ENCODE measurements around the gene BEST2. TPM values are rescaled to one million over a fixed set of nuclear protein-coding genes. Genes with fewer than 3 reads are reported as not detected.
"Not testable (repeated sequence)": the region's sequence is repeated elsewhere in the genome, so short reads cannot be mapped to it uniquely, and the experiment has no call there.

BEST2 gene
- total RNA-seq, 1 donor from 2014 or later = not detected

DNA sequence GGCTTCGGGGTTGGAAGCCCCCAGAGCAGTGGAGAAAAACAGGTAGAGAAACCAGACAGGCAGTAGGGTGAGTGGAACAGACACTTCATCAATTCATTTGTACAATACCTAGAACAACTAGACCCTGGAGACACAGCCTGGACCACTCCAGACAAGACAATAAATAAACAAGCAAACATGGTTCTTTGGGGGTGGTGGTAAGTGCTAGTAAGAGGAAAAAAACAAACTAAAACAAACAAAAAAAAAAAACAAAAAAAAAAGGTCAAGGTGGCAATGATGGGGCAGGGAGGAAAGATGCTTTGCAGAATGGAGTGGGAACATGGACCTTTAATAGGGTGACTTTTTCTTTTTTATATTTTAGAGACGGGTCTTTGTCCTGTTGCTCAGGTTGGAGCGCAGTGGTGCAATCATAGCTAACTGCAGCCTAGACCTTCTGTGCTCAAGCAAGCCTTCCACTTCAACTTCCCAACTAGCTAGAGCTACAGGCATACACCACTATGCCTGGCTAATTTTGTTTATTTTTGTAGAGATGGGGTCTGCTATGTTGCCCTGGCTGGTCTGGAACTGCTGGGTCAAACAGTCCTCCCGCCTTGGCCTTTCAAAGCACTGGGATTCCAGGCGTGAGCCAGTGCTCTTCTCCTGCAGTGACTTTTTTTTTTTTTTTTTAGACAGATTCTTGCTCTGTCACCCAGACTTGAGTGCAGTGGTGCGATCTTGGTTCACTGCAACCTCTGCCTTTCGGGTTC is 42.8 kb downstream of the BEST2 start:
- Mint-ChIP-seq H3K27ac (peak overlapping the region; percentile 91), H3K9me3 (no peaks in the 10 kb centered on the region), H3K36me3 (ENCODE audit: low read depth) (peaks cover 33% of the 10 kb centered on the region), H3K4me1 (ENCODE audit: low read depth) (peaks cover 26% of the 10 kb centered on the region), H3K27me3 (ENCODE audit: low read depth) (no peaks in the 10 kb centered on the region), H3K4me3 (ENCODE audit: low read depth) (peak overlapping the region; percentile 73)
- intact Hi-C loops (cut with micrococcal nuclease) = loop anchor here (5.0 kb wide), 4 partner anchors 62 to 1043 kb away; partner anchors contain the start of genes CALR, DHPS and TRIR
- no peak for DNase-seq (ENCODE audit: low spot score)

DNA sequence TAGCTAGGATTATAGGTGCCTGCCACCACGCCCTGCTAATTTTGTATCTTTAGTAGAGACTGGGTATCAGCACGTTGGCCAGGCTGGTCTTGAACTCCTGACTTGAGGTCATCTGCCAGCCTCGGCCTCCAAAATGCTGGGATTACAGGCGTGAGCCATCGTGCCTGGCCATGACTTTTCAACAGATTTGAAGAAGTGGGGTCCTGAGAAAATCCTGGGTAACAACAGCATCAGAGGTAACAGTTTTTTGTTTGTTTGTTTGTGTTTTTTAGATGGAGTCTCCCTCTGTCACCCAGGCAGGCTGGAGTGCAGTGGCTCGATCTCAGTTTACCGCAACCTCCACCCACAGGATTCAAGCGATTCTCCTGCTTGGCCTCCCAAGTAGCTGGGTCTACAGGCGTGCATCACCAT is 43.4 kb downstream of the BEST2 start:
- no peak for DNase-seq (ENCODE audit: low spot score)
- intact Hi-C loops (cut with micrococcal nuclease) = loop anchor here (5.0 kb wide), 4 partner anchors 63 to 1042 kb away; partner anchors contain the start of genes CALR, DHPS and TRIR
- no peaks in the 10 kb centered on the region for H3K27me3 Mint-ChIP-seq (ENCODE audit: low read depth)
- H3K27ac Mint-ChIP-seq = peak overlapping the region; percentile 91
- peaks cover 40% of the 10 kb centered on the region for H3K36me3 Mint-ChIP-seq (ENCODE audit: low read depth)
- no peaks in the 10 kb centered on the region for H3K9me3 Mint-ChIP-seq
- H3K4me1 Mint-ChIP-seq (ENCODE audit: low read depth) = peaks cover 26% of the 10 kb centered on the region
- H3K4me3 Mint-ChIP-seq (ENCODE audit: low read depth) = peak overlapping the region; percentile 73

DNA sequence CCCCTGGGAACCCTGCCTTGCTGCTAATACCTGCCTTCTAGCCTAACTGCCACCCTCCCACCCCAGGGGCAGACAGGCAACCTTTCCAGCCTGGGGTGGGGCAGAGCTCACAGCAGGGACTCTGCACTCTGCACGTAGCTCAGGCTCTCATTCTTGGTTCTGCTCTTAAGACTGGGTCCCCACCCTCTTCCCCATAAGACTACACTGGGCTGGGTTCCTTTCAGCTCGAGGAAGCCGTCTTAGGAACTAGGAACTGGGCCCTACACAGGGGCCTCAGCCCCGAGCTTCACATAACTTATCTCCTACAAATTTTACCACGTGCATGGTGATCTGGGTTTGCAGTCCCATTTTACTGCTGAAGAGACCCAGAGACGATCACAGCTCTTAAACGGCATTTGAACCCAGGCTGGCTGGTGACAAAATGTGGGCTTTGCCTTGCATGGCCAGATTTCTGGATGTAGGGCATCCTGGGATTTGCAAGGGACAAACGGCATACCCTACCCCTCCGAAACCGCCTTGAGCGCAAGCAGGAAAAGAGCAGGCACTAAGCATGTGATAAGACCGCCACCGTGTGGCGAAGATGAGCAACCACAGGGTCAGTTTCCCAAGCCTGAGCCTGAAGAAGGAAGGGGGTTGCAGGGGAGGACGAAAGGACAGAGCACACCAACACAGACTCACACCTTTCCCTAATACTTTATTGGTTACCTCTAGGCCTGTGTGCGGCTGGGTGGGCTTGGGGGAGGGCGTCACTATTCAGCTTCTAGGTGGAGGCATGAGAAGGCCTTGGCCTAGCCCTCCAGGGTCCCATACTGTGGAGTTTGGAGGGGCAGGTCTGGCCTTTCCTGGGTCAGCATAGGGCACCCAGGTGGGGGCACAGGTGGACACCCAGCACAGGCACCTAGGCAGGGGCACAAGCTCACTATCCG is 44.8 kb downstream of the BEST2 start:
- intact Hi-C loops (cut with micrococcal nuclease) = loop anchor here (1.0 kb wide), 3 partner anchors 19 to 36 kb away; no protein-coding TSS in a partner anchor
- H3K9me3 Mint-ChIP-seq = no peaks in the 10 kb centered on the region
- H3K36me3 Mint-ChIP-seq (ENCODE audit: low read depth) = peaks cover 52% of the 10 kb centered on the region
- H3K4me1 Mint-ChIP-seq (ENCODE audit: low read depth) = peaks cover 26% of the 10 kb centered on the region
- H3K27ac Mint-ChIP-seq = peak overlapping the region; percentile 75
- H3K4me3 Mint-ChIP-seq (ENCODE audit: low read depth) = peak overlapping the region; percentile 68
- peak; percentile 73 for DNase-seq (ENCODE audit: low spot score)
- H3K27me3 Mint-ChIP-seq (ENCODE audit: low read depth) = no peaks in the 10 kb centered on the region

DNA sequence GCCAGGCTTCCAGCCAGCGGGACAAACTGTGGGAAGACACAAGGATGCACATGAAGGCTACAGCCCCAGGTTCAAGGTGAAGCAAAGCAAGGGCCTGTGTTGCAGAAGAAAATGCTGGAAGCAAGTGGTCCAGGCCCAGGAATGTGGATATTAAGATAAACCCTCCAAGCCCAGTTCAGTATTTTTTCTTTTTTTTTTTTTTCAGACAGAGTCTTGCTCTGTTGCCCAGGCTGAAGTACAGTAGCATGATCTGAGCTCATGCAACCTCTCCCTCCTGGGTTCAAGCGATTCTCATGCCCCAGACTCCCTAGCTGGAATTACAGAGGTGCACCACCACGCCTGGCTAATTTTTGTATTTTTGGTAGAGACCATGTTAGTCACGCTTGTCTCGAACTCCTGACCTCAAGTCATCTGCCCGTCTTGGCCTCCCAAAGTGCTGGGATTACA is 45.6 kb downstream of the BEST2 start:
- intact Hi-C loops (cut with micrococcal nuclease) = no loop called here
- Mint-ChIP-seq H3K4me3 (ENCODE audit: low read depth) (no peak overlapping the region), H3K4me1 (ENCODE audit: low read depth) (peaks cover 28% of the 10 kb centered on the region), H3K36me3 (ENCODE audit: low read depth) (peaks cover 46% of the 10 kb centered on the region), H3K9me3 (no peaks in the 10 kb centered on the region), H3K27me3 (ENCODE audit: low read depth) (no peaks in the 10 kb centered on the region), H3K27ac (no peak overlapping the region)
- no peak for DNase-seq (ENCODE audit: low spot score)

DNA sequence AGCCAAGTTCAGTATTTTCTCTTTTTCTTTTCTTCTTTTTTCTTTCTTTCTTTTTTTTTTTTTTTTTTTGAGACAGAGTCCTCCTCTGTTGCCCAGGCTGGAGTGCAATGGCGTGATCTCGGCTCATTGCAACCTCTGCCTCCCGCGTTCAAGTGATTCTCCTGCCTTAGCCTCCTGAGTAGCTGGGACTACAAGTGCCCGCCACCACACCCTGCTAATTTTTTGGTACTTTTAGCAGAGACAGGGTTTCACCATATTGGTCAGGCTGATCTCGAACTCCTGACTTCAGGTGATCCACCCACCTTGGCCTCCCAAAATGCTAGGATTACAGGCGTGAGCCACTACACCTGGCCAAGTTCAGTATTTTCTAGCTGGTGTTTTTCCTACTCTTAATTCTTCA is 46.0 kb downstream of the BEST2 start:
- H3K9me3 Mint-ChIP-seq; DNase-seq (ENCODE audit: low spot score); H3K4me3 Mint-ChIP-seq (ENCODE audit: low read depth); H3K27me3 Mint-ChIP-seq (ENCODE audit: low read depth); H3K27ac Mint-ChIP-seq; intact Hi-C loops (cut with micrococcal nuclease): not testable (repeated sequence)
- peaks cover 42% of the 10 kb centered on the region for H3K36me3 Mint-ChIP-seq (ENCODE audit: low read depth)
- H3K4me1 Mint-ChIP-seq (ENCODE audit: low read depth) = peaks cover 32% of the 10 kb centered on the region

DNA sequence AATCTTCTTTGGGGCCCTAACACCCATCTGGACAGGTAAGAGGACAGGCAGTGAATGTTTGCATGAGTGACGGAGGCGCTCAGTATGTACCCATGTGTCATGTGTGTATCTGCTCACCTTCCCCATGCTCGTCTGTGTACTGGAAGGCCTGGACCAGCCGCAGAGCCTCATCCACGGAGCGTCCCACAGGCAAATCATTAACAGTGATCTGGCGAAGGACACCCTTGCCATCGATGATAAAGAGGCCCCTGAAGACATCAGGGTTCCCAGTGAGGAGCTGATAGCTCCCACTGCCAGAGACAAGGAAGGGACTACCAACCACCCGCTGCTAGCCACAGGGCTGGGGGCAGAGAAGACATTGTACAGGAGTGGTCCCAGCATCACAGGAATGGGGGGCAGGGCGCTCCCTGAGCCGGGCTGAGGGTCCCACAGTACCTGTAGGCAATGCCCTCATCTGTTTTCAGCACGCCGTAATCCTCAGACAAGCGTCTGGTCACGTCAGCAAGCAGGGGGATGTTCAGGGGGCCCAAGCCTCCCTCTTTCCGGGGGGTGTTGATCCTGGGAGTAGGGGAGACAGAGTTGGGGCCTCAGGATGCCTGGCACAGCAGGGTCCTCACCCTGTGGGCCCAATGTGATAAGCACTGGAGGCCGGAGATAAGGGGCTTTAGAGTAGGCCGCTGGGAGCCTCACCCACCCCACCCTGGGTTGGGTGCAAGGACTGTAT is 48.3 kb downstream of the BEST2 start:
- H3K4me3 Mint-ChIP-seq (ENCODE audit: low read depth) = peak overlapping the region; percentile 91
- peaks cover 34% of the 10 kb centered on the region for H3K36me3 Mint-ChIP-seq (ENCODE audit: low read depth)
- DNase-seq (ENCODE audit: low spot score) = no peak
- peaks cover 25% of the 10 kb centered on the region for H3K4me1 Mint-ChIP-seq (ENCODE audit: low read depth)
- intact Hi-C loops (cut with micrococcal nuclease) = no loop called here
- H3K27me3 Mint-ChIP-seq (ENCODE audit: low read depth) = no peaks in the 10 kb centered on the region
- no peak overlapping the region for H3K27ac Mint-ChIP-seq
- no peaks in the 10 kb centered on the region for H3K9me3 Mint-ChIP-seq

DNA sequence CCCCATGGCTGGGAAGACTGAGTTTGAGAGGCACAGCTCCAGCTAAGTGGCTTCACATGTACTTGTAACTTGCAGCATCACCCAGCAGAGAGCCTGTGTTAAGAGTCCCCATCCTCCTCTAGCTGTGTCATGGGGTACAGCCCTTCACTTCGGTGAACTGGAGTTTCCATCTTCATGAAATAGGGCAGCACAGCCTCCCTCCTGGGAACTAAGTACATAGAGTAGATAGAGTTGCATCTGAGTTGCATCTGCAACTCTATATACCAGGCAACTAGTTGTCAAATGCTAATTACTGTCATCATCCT is 48.8 kb downstream of the BEST2 start:
- peak overlapping the region; percentile 87 for H3K27ac Mint-ChIP-seq
- no peaks in the 10 kb centered on the region for H3K9me3 Mint-ChIP-seq
- peaks cover 34% of the 10 kb centered on the region for H3K36me3 Mint-ChIP-seq (ENCODE audit: low read depth)
- H3K27me3 Mint-ChIP-seq (ENCODE audit: low read depth) = no peaks in the 10 kb centered on the region
- DNase-seq (ENCODE audit: low spot score) = no peak
- H3K4me1 Mint-ChIP-seq (ENCODE audit: low read depth) = peaks cover 25% of the 10 kb centered on the region
- intact Hi-C loops (cut with micrococcal nuclease) = no loop called here
- H3K4me3 Mint-ChIP-seq (ENCODE audit: low read depth) = peak overlapping the region; percentile 91

DNA sequence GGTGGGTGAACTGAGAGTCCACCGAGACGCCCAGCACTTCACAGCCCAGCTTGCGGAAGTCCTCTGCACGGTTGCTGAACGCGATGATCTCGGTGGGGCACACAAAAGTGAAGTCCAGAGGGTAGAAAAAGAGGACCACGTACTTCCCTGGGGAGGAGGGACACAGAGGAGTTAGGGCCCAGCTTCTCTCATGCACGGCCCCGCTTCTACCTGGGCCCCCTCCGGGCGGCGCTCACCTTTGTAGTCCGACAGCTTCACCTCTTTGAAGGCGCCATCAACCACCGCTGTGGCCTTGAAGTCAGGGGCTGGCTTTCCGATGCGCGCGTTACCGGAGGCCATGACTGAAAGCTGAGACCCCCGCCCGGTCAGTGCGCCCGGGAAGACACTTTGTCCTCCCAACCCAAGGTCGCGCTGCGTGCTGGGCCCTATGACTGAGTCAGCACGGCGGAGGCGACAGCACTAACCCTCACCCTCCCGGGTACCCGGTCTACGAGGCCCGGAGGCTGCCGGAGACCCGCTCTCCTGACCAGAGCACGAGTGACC is 49.4 kb downstream of the BEST2 start:
- Mint-ChIP-seq H3K4me3 (ENCODE audit: low read depth) (peak overlapping the region; percentile 91), H3K27ac (peak overlapping the region; percentile 87), H3K9me3 (no peaks in the 10 kb centered on the region), H3K36me3 (ENCODE audit: low read depth) (peaks cover 34% of the 10 kb centered on the region), H3K27me3 (ENCODE audit: low read depth) (no peaks in the 10 kb centered on the region), H3K4me1 (ENCODE audit: low read depth) (peaks cover 22% of the 10 kb centered on the region)
- DNase-seq (ENCODE audit: low spot score) = no peak
- intact Hi-C loops (cut with micrococcal nuclease) = no loop called here

DNA sequence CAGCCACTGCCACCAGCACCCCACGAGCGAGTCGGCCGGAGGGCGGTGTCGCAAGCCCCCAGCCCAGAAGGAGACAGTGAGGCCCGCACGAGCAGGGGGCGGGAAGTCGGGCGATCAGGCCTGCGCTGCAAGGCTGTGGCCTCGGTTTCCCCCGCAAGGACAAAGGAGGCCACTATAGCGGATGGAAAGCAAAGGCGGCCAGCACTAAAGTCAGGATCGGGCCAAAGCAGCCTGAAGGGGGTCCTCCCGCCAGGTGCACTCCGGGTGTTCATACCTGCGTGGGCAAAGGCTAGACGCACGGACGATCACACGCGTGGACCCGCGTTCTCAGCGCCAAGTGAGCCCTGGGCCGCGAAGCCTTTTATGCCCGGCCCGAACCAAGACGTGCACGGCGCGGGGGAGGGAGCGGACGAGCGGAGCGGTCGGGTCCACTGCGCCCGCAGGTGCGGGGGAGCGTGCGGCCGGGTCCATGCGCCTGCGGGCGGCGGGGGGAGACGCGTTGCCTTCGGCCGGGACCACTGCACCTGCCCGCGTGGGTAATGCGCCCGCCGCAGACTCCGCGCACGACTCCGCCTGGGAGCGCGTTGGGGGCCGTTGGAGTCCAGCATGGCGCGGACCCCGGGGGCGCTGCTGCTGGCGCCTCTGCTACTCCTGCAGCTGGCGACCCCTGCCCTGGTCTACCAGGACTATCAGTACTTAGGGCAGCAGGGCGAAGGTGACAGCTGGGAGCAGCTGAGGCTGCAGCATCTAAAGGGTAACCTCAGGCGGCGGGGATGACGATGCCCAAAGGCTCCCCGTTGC is 50.1 kb downstream of the BEST2 start, which contains the start of the genes PRDX2 and THSD8:
PRDX2 (minus strand) TSS at position 335 of the 801 bp plus-strand sequence. CDS start 539 bp downstream, outside the sequence.
THSD8 (plus strand) TSS at position 604 of the 801 bp plus-strand sequence; CDS start at position 607, 3 bp downstream.
- peaks cover 21% of the 10 kb centered on the region for H3K4me1 Mint-ChIP-seq (ENCODE audit: low read depth)
- H3K27me3 Mint-ChIP-seq (ENCODE audit: low read depth) = no peaks in the 10 kb centered on the region
- intact Hi-C loops (cut with micrococcal nuclease) = no loop called here
- peak within 1 kb of the TSS; percentile 91 for H3K4me3 Mint-ChIP-seq (ENCODE audit: low read depth)
- peak; percentile 74 for DNase-seq (ENCODE audit: low spot score)
- peaks cover 32% of the 10 kb centered on the region for H3K36me3 Mint-ChIP-seq (ENCODE audit: low read depth)
- peak within 1 kb of the TSS; percentile 87 for H3K27ac Mint-ChIP-seq
- no peaks in the 10 kb centered on the region for H3K9me3 Mint-ChIP-seq

DNA sequence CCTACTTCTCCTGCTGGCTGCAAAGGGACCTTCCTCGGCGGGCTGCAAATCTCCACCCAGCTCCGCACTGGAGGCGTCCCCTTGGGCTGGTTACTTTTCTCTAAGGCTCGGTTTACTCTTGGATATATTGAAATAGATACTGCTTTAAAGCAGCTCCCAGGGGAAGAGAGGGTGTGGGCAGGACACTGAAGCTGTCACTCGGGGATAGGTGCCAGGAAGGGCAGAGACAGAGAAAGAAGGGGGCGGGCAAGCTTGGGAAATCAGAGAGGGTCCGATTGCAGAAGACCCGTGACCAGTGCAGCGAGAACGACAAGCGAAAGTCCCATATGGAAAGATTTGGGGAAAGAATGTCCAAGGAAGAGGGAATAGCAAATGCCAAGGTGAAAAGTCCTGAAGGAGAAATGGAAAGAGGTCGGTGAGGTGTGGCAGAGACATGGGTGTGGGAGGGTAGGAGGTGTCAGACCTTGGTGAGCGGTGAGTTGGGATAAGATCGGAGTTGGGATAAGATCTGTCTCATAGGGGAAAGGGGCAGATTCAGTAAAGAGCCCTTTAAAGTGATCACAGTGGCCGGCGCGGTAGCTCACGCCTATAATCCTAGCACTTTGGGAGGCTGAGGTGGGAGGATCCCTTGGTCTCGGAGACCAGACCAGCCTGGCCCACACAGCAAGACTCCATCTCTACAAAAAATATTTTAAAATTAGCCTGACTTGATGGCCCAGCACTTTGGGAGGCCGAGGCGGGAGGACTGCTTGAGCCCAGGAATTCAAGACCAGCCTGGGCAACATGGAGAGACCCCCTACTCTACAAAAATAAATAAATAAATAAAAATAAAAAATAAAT is 50.9 kb downstream of the BEST2 start:
- Mint-ChIP-seq H3K4me3 (ENCODE audit: low read depth) (peak overlapping the region; percentile 91), H3K36me3 (ENCODE audit: low read depth) (peaks cover 27% of the 10 kb centered on the region), H3K27ac (peak overlapping the region; percentile 51), H3K4me1 (ENCODE audit: low read depth) (peaks cover 21% of the 10 kb centered on the region), H3K27me3 (ENCODE audit: low read depth) (no peaks in the 10 kb centered on the region), H3K9me3 (no peaks in the 10 kb centered on the region)
- intact Hi-C loops (cut with micrococcal nuclease) = no loop called here
- no peak for DNase-seq (ENCODE audit: low spot score)

DNA sequence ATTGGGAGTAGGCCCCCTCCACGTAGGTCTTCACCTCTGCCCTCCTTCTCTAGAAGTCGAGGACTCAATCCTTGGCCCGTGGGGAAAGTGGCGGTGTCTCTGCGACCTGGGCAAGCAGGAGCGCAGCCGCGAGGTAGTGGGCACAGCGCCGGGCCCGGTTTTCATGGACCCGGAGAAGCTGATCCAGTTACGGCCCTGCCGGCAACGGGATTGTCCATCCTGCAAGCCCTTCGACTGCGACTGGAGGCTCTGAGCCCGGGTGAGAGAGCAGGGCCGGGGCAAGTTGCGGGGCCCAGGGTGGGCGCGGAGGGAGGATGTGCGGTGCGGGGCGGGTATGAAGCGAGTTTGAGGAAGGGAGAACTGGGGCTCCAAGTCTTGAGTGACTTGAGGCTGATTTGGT is 52.5 kb downstream of the BEST2 start:
- Mint-ChIP-seq H3K36me3 (ENCODE audit: low read depth) (peaks cover 29% of the 10 kb centered on the region), H3K4me1 (ENCODE audit: low read depth) (peaks cover 23% of the 10 kb centered on the region), H3K27me3 (ENCODE audit: low read depth) (no peaks in the 10 kb centered on the region), H3K27ac (no peak overlapping the region), H3K9me3 (no peaks in the 10 kb centered on the region), H3K4me3 (ENCODE audit: low read depth) (no peak overlapping the region)
- DNase-seq (ENCODE audit: low spot score) = no peak
- intact Hi-C loops (cut with micrococcal nuclease) = no loop called here

Data from activated T-helper 2 cell treated with anti-CD3 and anti-CD28 coated beads, Interferon-gamma antibody, Interleukin-2, Interleukin-4, amounts not matched to agents 10 μg/mL and 5 μg/mL and 100 μg/mL, durations not matched to agents 14 hours and 24 hours and 36 hours (primary cell).